K562 (cell line): ENCODE data around the gene UBLCP1. TPM values are rescaled to one million over a fixed set of nuclear protein-coding genes. Genes with fewer than 3 reads are reported as not detected.

Source experiments
- ATAC-seq: fragments of 200-7000 bp; cut with Tn5 transposase; 3 replicates; pipeline ENCODE4 v1.9.1; 2020; ENCODE audit warnings: moderate library complexity
- BruUV-seq: library from RNA; stranded (reverse); fragments of 400-500 nt; replicated peaks from 2 replicates; lab custom pipeline; 2021; lab: Mats Ljungman, UMichigan
- CTCF ChIA-PET: fragments of 300-600 bp; formaldehyde crosslinking; extraction: SDS; loops from one replicate; lab custom pipeline; 2021; ENCODE audit warnings: low intra/inter-chr PET ratio; lab: Yijun Ruan, JAX
- POLR2A ChIA-PET: fragments of 300-600, 350-650 bp; sonication (Branson Sonifier 250); formaldehyde crosslinking; extraction: SDS; loops from one replicate; lab custom pipeline; 2021; ENCODE audit warnings: antibody characterized with exemption, inconsistent platforms; lab: Yijun Ruan, JAX
- DNase-seq, 4 experiments: peaks; one replicate each; pipeline versions ENCODE4 v3.0.0 to v3.0.0-alpha.2; 2011 to 2018; ENCODE audit warnings: low spot score in 3 of 4, mixed read lengths in 3 of 4; ENCODE audit errors: extremely low read depth in 1 of 4
- FAIRE-seq: peaks from 2 replicates; lab custom pipeline; 2011; peaks lifted over from hg19 to GRCh38; lab: Jason Lieb, UNC
- H2AFZ ChIP-seq: 2 replicates; pipeline ENCODE4 v1.6.0; 2011; ENCODE audit warnings: low read depth, low read length, control low read depth, inconsistent platforms
- H3K27ac ChIP-seq: fragments of 200-600 bp; 3 replicates; pipeline ENCODE4 v1.8.0; 2011; ENCODE audit warnings: low read depth, mild to moderate bottlenecking, control low read depth, inconsistent platforms, low read length, moderate library complexity, mixed read lengths; ENCODE audit errors: extremely low read depth
- H3K27me3 ChIP-seq, 2 experiments: fragments of 300-600 bp in 1 of 2; 2 replicates in 1 of 2; 3 replicates in 1 of 2; pipeline versions ENCODE4 v1.6.0 to v1.8.0; 2011; ENCODE audit warnings: inconsistent platforms in 2 of 2, low read length in 2 of 2, mild to moderate bottlenecking in 1 of 2, mixed read lengths in 1 of 2, moderate library complexity in 1 of 2; ENCODE audit not compliant: control insufficient read depth in 2 of 2, insufficient read depth in 2 of 2
- H3K36me3 ChIP-seq: fragments of 300-600 bp; 3 replicates; pipeline ENCODE4 v1.8.0; 2011; ENCODE audit warnings: mild to moderate bottlenecking, low read length, inconsistent platforms; ENCODE audit not compliant: control insufficient read depth, insufficient read depth
- H3K4me1 ChIP-seq, 2 experiments: fragments of 200-600 bp in 1 of 2; replicated peaks in 1 of 2; 2 replicates in 1 of 2; 3 replicates in 1 of 2; pipeline versions ENCODE4 v1.5.1 to v1.8.0; 2011; ENCODE audit warnings: inconsistent platforms in 2 of 2, low read length in 2 of 2, mild to moderate bottlenecking in 1 of 2, mixed read lengths in 1 of 2, moderate library complexity in 1 of 2; ENCODE audit not compliant: control insufficient read depth in 2 of 2, insufficient read depth in 2 of 2
- H3K4me2 ChIP-seq: 2 replicates; pipeline ENCODE4 v1.6.1; 2011; ENCODE audit warnings: low read length, control low read depth, inconsistent platforms, mixed read lengths; ENCODE audit not compliant: insufficient read depth
- H3K4me3 ChIP-seq: fragments of 200-600 bp; sonication (generic), shearing (Covaris generic); 2 replicates; pipeline ENCODE4 v1.5.1; 2016; ENCODE audit warnings: control low read depth, inconsistent platforms
- H3K79me2 ChIP-seq: fragments of 200-600 bp; 3 replicates; pipeline ENCODE4 v1.8.0; 2011; ENCODE audit warnings: low read length, inconsistent platforms; ENCODE audit not compliant: control insufficient read depth, insufficient read depth
- H3K9ac ChIP-seq, 2 experiments: 2 replicates each; pipeline versions ENCODE4 v1.6.0 to v1.6.1; 2011; ENCODE audit warnings: low read depth in 2 of 2, low read length in 2 of 2, control low read depth in 1 of 2, inconsistent platforms in 1 of 2, mild to moderate bottlenecking in 1 of 2, mixed read lengths in 1 of 2; ENCODE audit not compliant: insufficient read depth in 1 of 2
- H3K9me1 ChIP-seq: one replicate; pipeline ENCODE4 v1.6.0; 2011; ENCODE audit warnings: inconsistent platforms, mild to moderate bottlenecking, low read length, moderate library complexity; ENCODE audit not compliant: control insufficient read depth, insufficient read depth
- H3K9me3 ChIP-seq: replicated peaks from 2 replicates; pipeline ENCODE4 v1.5.1; 2011; ENCODE audit warnings: low read depth, low read length, inconsistent platforms; ENCODE audit not compliant: control insufficient read depth, insufficient read depth
- H4K20me1 ChIP-seq: replicated peaks from 2 replicates; pipeline ENCODE4 v1.6.1; 2011; ENCODE audit warnings: low read length, inconsistent platforms, mixed read lengths; ENCODE audit not compliant: control insufficient read depth, insufficient read depth
- CEBPB ChIP-seq: fragments of 450-650 bp; IDR thresholded peaks from 2 replicates; pipeline ENCODE4 v1.6.1; 2016; ENCODE audit warnings: missing genetic modification characterization, missing compliant biosample characterization
- GTF2E2 ChIP-seq: fragments of 200-800 bp; sonication (Bioruptor generic); IDR thresholded peaks from 2 replicates; pipeline ENCODE4 v1.6.1; 2016; ENCODE audit warnings: missing genetic modification characterization, missing compliant biosample characterization
- IRF2 ChIP-seq: sonication (generic); formaldehyde crosslinking; IDR thresholded peaks from 2 replicates; pipeline ENCODE4 v1.8.1; 2022; ENCODE audit warnings: mild to moderate bottlenecking, missing genetic modification reagents
- MEIS2 ChIP-seq: fragments of 450-650 bp; IDR thresholded peaks from 2 replicates; pipeline ENCODE4 v1.6.1; 2014; ENCODE audit warnings: mild to moderate bottlenecking; ENCODE audit not compliant: partially characterized antibody
- MTA1 ChIP-seq: fragments of 450-650 bp; IDR thresholded peaks from 2 replicates; pipeline ENCODE4 v1.6.1; 2017; ENCODE audit warnings: borderline replicate concordance
- PHB ChIP-seq: fragments of 250-450 bp; sonication (Bioruptor Pico); IDR thresholded peaks from 2 replicates; pipeline ENCODE4 v1.5.0; 2021
- RBM39 ChIP-seq: fragments of 200-400 bp; formaldehyde crosslinking; optimal IDR thresholded peaks from 2 replicates; pipeline ENCODE3; 2018; ENCODE audit warnings: low read depth, low read length
- YBX1 ChIP-seq: fragments of 450-650 bp; IDR thresholded peaks from 2 replicates; pipeline ENCODE4 v1.7.1; 2016; ENCODE audit warnings: mild to moderate bottlenecking
- ZEB2 ChIP-seq: fragments of 450-650 bp; IDR thresholded peaks from 2 replicates; pipeline ENCODE4 v1.6.1; 2016
- in situ Hi-C: fragments of 300-500 bp; cut with MboI; formaldehyde crosslinking; loops from 4 replicates; pipeline ENCODE4 v1.15.0; 2018; ENCODE audit warnings: inconsistent platforms, mixed read lengths
- intact Hi-C: fragments of 100-400 bp; cut with micrococcal nuclease; formaldehyde crosslinking; loops from 2 replicates; pipeline ENCODE4 v1.14.2; 2022
- polyA plus RNA-seq, 8 experiments: library from polyadenylated mRNA; depleted of rRNA in 4 of 8; stranded (reverse) in 5 of 8; unstranded in 3 of 8; fragments of >200 nt; fragmentation: Nextera tagmentation in 2 of 8; fragmentation: Illumina TruSeq in 1 of 8; extraction: Ambion mirVana in 2 of 8; extraction: Trizol in 1 of 8; gene quantifications; 2 replicates each; pipeline versions ENCODE4 v1.2.1 to v1.2.3, GENCODE V29; 2011 to 2014; ENCODE audit warnings: inconsistent platforms in 1 of 8, missing spikeins in 1 of 8
- total RNA-seq, 7 experiments: library from RNA; depleted of rRNA in 6 of 7; stranded (reverse); fragments of >200 nt in 6 of 7; fragmentation: Illumina TruSeq in 2 of 7; extraction: Trizol in 2 of 7; gene quantifications; 2 replicates each; pipeline versions ENCODE4 v1.2.1 to v1.2.3, GENCODE V29; 2011 to 2021; ENCODE audit warnings: low replicate concordance in 1 of 7
- TF ChIP-seq, protein P1 (sequence below): IDR thresholded peaks from 2 replicates; pipeline ENCODE4 v1.6.1; 2011; ENCODE audit warnings: borderline replicate concordance, low read depth, mild to moderate bottlenecking, moderate library complexity, low read length; ENCODE audit not compliant: insufficient read depth, poor library complexity, severe bottlenecking
- TF ChIP-seq, protein P2 (sequence below): fragments of 250-450 bp; sonication (Bioruptor Pico); IDR thresholded peaks from 2 replicates; pipeline ENCODE4 v1.4.0; 2020; ENCODE audit warnings: mild to moderate bottlenecking, moderate library complexity
- TF ChIP-seq, protein P3 (sequence below): fragments of 450-650 bp; formaldehyde crosslinking; IDR thresholded peaks from 2 replicates; pipeline ENCODE4 v1.4.0; 2020; ENCODE audit warnings: mild to moderate bottlenecking, moderate library complexity
- TF ChIP-seq, protein P4 (sequence below): IDR thresholded peaks from 2 replicates; pipeline ENCODE4 v1.6.1; 2016; ENCODE audit warnings: missing genetic modification characterization, missing compliant biosample characterization
- TF ChIP-seq, protein P5 (sequence below): sonication (generic); formaldehyde crosslinking; IDR thresholded peaks from 2 replicates; pipeline ENCODE4 v1.8.1; 2023; ENCODE audit warnings: mild to moderate bottlenecking, missing genetic modification reagents, moderate library complexity

UBLCP1 gene
- total and polyA plus RNA-seq, 9 of the 15 experiments (the other 6 are each of a cell fraction or from before 2014, with no cell fraction given), result 18.8 to 39.8 (median 30.2) TPM

DNA sequence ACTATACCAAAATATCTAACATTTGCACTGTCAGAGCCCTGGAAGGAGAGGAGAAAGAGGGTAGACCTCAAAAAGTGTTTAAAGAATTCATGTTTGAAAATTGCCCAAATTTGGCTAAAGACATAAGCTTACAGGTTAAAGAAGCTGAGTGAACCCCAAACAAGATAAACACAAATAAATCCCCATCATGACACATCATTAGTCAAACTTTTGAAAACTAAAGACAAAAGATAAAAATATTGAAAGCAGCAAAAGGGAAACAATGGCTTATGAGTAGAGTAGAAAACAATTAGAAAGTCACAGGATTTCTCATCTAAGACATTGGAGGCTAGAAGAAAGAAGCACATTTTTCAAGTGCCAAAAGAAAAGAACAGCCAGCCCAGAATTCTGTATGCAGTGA is 6.1 kb upstream of the UBLCP1 start:
- BruUV-seq, result no TSS peak
- no peak for ATAC-seq
- TF ChIP-seq YBX1, result no peak
- TF ChIP-seq IRF2 (CRISPR knock-in tag), result no peak
- TF ChIP-seq GTF2E2 (tag), result no peak
- TF ChIP-seq, protein P1, sequence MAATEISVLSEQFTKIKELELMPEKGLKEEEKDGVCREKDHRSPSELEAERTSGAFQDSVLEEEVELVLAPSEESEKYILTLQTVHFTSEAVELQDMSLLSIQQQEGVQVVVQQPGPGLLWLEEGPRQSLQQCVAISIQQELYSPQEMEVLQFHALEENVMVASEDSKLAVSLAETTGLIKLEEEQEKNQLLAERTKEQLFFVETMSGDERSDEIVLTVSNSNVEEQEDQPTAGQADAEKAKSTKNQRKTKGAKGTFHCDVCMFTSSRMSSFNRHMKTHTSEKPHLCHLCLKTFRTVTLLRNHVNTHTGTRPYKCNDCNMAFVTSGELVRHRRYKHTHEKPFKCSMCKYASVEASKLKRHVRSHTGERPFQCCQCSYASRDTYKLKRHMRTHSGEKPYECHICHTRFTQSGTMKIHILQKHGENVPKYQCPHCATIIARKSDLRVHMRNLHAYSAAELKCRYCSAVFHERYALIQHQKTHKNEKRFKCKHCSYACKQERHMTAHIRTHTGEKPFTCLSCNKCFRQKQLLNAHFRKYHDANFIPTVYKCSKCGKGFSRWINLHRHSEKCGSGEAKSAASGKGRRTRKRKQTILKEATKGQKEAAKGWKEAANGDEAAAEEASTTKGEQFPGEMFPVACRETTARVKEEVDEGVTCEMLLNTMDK, result no peak
- TF ChIP-seq, protein P2, sequence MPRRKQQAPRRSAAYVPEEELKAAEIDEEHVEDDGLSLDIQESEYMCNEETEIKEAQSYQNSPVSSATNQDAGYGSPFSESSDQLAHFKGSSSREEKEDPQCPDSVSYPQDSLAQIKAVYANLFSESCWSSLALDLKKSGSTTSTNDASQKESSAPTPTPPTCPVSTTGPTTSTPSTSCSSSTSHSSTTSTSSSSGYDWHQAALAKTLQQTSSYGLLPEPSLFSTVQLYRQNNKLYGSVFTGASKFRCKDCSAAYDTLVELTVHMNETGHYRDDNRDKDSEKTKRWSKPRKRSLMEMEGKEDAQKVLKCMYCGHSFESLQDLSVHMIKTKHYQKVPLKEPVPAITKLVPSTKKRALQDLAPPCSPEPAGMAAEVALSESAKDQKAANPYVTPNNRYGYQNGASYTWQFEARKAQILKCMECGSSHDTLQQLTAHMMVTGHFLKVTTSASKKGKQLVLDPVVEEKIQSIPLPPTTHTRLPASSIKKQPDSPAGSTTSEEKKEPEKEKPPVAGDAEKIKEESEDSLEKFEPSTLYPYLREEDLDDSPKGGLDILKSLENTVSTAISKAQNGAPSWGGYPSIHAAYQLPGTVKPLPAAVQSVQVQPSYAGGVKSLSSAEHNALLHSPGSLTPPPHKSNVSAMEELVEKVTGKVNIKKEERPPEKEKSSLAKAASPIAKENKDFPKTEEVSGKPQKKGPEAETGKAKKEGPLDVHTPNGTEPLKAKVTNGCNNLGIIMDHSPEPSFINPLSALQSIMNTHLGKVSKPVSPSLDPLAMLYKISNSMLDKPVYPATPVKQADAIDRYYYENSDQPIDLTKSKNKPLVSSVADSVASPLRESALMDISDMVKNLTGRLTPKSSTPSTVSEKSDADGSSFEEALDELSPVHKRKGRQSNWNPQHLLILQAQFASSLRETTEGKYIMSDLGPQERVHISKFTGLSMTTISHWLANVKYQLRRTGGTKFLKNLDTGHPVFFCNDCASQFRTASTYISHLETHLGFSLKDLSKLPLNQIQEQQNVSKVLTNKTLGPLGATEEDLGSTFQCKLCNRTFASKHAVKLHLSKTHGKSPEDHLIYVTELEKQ (CRISPR knock-in tag), result no peak
- no peak for TF ChIP-seq MTA1
- TF ChIP-seq, protein P3, sequence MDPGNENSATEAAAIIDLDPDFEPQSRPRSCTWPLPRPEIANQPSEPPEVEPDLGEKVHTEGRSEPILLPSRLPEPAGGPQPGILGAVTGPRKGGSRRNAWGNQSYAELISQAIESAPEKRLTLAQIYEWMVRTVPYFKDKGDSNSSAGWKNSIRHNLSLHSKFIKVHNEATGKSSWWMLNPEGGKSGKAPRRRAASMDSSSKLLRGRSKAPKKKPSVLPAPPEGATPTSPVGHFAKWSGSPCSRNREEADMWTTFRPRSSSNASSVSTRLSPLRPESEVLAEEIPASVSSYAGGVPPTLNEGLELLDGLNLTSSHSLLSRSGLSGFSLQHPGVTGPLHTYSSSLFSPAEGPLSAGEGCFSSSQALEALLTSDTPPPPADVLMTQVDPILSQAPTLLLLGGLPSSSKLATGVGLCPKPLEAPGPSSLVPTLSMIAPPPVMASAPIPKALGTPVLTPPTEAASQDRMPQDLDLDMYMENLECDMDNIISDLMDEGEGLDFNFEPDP (CRISPR knock-in tag), result no peak
- TF ChIP-seq ZEB2, result no peak
- TF ChIP-seq, protein P4, sequence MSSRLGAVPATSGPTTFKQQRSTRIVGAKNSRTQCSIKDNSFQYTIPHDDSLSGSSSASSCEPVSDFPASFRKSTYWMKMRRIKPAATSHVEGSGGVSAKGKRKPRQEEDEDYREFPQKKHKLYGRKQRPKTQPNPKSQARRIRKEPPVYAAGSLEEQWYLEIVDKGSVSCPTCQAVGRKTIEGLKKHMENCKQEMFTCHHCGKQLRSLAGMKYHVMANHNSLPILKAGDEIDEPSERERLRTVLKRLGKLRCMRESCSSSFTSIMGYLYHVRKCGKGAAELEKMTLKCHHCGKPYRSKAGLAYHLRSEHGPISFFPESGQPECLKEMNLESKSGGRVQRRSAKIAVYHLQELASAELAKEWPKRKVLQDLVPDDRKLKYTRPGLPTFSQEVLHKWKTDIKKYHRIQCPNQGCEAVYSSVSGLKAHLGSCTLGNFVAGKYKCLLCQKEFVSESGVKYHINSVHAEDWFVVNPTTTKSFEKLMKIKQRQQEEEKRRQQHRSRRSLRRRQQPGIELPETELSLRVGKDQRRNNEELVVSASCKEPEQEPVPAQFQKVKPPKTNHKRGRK (tag), result no peak
- TF ChIP-seq RBM39, result no peak
- TF ChIP-seq CEBPB (tag), result no peak
- TF ChIP-seq, protein P5, sequence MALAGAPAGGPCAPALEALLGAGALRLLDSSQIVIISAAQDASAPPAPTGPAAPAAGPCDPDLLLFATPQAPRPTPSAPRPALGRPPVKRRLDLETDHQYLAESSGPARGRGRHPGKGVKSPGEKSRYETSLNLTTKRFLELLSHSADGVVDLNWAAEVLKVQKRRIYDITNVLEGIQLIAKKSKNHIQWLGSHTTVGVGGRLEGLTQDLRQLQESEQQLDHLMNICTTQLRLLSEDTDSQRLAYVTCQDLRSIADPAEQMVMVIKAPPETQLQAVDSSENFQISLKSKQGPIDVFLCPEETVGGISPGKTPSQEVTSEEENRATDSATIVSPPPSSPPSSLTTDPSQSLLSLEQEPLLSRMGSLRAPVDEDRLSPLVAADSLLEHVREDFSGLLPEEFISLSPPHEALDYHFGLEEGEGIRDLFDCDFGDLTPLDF (CRISPR knock-in tag), result no peak
- peak; percentile 50 for TF ChIP-seq MEIS2
- no peak for TF ChIP-seq PHB

More for the DNA sequence above, 6.1 kb upstream of the UBLCP1 start:
- H3K9me1 ChIP-seq, result no peaks in the 10 kb centered on the region
- no peaks in the 10 kb centered on the region for H3K27me3 ChIP-seq
- intact Hi-C loops, result no loop called here
- ChIA-PET CTCF (no interaction called here), POLR2A (interaction anchor here (0.6 to 0.7 kb wide), 2 partner anchors 11 to 514 kb away, joined by 3 to 4 read pairs; no protein-coding TSS in a partner anchor)
- H2AFZ ChIP-seq, result no peak overlapping the region
- H3K4me1 ChIP-seq, result peaks cover 3% of the 10 kb centered on the region in 2 experiments; a peak in 1 of 5 replicates
- in situ Hi-C loops, result no loop called here
- no peaks in the 10 kb centered on the region for H3K9me3 ChIP-seq
- H4K20me1 ChIP-seq, result no peaks in the 10 kb centered on the region
- H3K27ac ChIP-seq, result no peak overlapping the region
- H3K79me2 ChIP-seq, result peaks cover 2% of the 10 kb centered on the region; the same call in 1 of the 3 replicates
- no peak overlapping the region for H3K4me2 ChIP-seq
- FAIRE-seq (no peak), DNase-seq (no peak)
- no peak overlapping the region for H3K9ac ChIP-seq
- H3K36me3 ChIP-seq, result no peaks in the 10 kb centered on the region
- H3K4me3 ChIP-seq, result no peak overlapping the region
